Hematopoietic multipotent progenitor cell treated with erythropoietin and hydrocortisone succinate and interleukin-3 and kit ligand, for 15 days (in vitro differentiated cells): ENCODE measurements around the gene TSC1.

Experiments used
- DNase-seq: peaks from one replicate; pipeline ENCODE4 v3.0.0-alpha.2; 2015; ENCODE audit warnings: low spot score

TSC1 gene

DNA sequence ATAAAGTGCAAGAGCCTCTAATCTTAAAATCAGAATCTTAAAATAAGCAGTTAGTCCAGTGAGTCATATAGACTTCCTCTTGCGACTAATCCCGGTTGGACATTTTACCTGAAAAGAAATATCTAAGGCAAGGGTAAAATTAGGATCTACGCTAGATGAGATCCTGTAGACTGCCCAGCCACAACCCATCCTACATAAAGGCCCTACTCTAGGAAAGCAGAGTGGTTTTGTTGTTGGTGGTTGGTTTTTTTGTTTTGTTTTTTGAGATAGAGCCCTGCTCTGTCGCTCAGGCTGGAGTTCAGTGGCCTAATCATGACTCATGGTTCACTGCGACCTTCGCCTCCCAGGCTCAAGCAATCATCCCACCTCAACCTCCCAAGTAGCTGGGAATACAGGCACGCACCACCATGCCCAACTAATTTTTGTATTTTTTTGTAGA lies 6.9 kb downstream of the TSC1 start:
- no peak for DNase-seq

DNA sequence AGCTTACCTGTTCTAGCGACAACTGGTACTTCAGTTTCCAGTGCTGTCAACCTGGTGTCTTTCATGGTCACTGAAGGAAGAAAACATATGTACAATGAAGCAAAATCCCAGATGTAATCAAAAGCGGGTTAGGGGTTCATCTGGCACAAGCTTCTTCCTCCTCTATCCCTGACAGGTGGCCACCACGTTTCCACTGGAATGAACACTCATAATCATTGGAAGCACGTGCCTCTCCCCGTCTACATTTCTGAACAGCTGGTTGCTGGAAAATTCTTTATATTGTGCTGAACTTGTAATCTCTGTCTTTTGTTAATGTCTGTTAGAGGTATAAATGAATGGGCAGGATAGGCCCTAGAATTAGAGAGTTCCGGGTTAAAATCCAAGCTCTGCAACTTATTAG lies 9.4 kb downstream of the TSC1 start:
- DNase-seq = no peak

DNA sequence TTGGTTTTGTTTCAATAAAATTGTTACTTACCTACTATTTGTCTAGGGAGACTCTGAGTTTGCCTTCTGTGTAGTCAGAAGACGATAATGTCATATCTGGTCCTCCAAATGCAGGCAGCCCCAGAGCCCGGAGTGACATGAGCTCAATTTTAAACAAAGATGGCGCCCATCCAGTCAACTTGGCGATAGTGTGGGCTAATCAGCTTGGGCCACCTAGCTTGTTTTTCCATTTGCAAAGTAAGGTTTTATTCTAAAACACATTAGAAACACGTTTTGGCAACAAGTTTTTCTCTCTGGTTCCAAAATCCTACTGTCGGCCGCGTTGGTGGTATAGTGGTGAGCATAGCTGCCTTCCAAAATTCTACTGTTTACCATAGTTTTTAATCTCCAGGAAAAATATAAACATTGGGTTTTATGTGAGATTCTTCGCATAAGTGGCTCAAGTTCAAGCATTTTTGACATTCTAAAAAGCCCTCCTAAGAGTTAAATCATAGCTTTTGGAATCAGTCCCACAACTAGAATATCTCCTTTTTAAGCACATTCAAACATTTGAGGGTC lies 13.2 kb downstream of the TSC1 start:
- DNase-seq = no peak

DNA sequence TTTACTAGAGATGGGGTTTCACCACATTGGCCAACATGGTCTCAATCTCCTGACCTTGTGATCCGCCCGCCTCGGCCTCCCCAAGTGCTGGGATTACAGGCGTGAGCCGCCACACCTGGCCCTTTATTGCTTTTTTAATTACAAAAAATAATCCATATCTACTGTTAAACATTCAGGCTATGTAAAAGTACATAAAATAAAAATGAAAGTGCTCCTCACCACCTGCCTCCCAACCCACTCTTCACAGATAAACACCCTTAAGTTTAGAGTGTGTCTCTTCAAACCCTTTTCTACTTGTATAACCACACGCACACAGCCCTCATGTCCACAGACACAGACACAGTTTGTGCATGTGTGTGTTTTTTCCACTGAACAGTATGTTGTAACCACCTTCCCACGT lies 16.7 kb downstream of the TSC1 start:
- DNase-seq = no peak

DNA sequence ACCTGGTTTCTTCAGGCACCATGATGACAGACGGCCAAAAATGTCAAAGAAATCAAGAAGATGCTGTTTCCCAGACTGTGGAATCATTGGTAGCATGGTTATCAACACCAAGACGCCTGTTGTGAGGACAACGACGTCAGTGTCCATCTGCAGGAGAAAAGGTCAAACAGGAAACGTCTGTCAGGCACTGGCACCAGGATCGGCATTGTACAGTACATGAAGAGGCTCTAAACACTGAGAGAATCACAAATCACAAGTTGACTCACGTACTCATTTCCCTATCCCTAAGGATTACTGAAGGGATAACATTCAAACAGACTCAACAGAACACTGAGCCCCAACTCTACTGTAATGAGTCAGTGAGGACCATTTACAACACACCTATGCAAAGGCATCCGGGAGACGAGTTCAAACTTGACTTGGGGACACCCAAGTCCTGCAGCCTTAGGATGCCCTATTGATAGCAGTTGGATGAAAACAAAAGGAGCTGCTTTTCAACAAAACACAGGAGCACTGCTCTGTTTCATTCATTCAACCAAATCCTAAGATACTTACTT lies 21.0 kb downstream of the TSC1 start:
- DNase-seq = no peak

DNA sequence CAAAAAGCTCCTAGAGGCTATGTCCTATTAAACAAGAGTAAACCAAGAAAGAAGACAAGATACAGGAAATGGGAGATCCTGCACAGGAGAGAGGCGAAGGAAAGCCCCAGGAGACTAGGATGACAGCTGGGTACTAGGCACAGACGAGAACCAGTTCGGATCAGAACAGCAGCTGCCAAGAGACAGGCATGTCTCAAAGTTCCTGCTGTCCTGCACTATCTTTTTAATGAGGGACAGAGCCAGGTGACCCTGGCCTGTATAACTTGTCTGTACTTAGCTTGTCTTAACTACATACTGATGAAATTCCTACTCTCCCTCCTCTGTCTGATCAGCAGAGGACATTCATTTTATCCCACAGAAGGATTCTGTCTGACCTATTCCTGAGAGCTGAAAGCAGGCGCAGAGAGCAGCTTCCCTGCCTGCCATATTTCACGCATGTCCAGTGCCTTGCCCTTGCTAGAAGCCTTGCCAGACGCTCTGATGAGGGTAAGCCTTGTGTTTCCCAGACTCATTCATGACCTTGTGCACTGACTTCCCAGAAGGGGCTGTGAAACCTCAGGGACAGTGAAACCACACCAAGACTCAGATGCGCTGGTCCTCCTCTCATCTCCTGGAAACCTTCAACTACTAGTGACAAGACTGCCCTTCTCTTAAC lies 24.7 kb downstream of the TSC1 start:
- no peak for DNase-seq

DNA sequence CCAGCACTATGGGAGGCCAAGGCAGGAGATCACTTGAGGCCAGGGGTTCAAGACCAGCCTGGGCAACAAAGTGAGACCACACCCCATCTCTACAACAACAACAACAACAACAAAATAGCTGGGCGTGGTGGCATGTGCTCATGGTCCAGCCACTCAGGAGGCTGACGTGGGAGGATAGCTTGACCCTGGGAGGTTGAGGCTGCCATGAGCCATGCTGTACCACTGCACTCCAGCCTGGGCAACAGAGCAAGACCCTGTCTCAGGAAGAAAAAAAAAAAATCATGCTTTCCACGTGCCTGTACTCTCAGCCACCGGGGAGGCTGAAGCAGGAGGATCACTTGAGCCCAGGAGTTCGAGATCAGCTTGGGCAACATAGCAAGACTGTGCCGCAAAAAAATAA lies 29.5 kb downstream of the TSC1 start:
- no peak for DNase-seq

- DNase-seq = no peak
Observed at GRCh38 chr9:132912131-132912530, 32.3 kb downstream of the TSC1 start.

DNA sequence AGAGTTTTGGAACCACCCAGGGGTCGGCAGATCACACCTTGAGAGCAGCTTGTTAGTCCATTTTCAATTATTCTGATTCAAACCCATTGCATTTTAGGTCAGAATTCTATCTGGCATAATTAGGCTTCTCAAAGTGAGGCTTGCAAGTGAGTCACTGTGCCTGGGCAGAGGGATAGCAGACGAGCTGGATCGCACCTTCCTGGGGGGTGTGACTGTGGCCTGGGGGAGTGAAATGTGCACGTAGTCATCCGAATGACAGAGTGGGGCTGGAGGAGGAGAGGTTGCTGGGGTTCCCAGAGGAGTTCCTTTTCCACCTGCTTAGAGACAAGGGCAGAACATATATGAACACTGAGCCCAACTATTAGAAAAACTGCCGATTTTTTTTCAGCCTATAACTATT lies 34.0 kb downstream of the TSC1 start:
- DNase-seq = no peak

- no peak for DNase-seq
Observed at GRCh38 chr9:132909311-132909710, 35.1 kb downstream of the TSC1 start.

GRCh38 chr9:132908635-132909034 lies 35.8 kb downstream of the TSC1 start:
- no peak for DNase-seq

- DNase-seq = no peak
Observed at GRCh38 chr9:132905726-132906125, 38.7 kb downstream of the TSC1 start.

GRCh38 chr9:132903574-132904492 lies 40.6 kb downstream of the TSC1 start:
- no peak for DNase-seq

DNA sequence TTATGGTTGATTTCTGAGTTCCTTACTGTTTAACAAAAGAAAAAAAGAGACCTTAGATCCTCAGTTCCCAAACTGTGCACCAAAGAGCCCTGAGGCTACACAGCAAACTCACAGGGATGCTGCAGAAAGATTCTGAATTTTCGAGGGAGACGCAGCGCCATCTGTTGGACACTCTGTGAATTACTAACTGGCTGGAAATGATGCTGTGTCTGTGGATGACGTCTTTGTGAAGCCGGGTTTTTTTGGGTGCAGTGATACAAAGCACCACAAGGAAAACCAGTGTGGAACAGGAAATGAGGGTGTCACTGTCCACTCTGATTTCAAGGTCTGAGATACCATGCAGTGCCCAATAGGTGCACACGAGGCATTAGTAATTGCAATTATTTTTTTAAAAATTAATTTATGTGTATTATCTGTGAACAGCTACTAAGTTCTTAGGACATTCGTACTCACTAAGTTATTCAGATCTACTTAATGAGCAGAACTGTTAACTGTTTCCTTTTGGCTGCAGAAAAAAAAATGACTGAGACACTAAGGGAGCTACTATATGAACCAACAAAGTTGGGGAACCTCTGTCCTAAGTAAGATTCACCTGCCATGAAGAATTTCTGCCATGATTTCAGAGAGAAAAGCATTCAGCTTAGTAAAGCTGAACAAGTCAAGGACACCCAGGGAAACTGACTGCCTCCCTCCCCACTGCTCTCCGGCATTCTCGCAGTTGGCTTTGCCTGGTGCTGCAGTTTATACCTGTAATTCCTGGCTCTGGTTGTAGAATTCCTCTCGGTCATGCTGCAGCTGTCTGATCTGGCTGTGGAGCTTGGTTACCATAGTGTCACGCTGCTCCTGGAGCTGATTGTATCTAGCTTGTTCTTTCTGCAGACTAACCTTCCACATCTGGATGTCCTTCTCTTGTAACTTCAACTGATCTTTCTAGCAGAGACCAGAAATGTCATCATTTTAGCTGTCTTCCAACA lies 42.3 kb downstream of the TSC1 start:
- peak; percentile 82 for DNase-seq

DNA sequence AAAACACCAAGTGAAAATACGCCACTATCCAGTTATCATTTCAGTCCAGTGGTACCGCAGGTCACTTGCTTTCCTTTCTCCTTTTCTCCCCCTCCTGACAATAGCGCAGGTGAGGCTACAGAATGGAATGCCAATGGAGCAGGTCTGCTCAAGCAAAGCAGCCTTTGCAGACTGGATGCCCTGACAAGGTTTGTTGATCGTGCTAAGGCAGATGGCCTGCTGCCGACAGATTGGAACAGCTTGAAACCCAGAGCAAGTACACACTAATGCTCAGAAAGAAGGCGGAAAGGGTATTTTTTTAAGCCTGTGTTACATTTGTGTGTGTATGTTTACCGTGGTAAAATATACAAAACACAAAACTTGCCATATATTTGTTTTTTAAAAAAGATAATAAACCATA lies 46.4 kb downstream of the TSC1 start:
- no peak for DNase-seq

DNA sequence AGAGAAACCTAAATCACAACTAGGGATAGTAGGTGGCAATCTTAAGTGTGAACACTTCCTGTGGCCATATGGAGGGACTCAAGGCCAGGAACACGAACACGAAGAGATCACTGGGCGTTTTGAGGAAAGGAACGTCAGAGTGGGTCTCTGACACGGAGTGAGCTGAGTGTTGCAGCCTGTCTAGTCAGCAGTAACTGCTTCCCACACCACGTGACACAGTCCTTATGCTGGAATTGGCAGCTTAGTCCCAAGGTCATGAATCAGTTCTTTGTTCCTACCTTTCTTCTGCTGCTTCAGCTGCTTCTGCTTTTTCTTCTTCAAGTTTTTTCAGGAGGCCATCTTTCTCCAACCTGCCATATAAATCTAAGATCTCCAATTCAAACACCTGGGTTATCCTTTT lies 47.5 kb downstream of the TSC1 start:
- no peak for DNase-seq

DNA sequence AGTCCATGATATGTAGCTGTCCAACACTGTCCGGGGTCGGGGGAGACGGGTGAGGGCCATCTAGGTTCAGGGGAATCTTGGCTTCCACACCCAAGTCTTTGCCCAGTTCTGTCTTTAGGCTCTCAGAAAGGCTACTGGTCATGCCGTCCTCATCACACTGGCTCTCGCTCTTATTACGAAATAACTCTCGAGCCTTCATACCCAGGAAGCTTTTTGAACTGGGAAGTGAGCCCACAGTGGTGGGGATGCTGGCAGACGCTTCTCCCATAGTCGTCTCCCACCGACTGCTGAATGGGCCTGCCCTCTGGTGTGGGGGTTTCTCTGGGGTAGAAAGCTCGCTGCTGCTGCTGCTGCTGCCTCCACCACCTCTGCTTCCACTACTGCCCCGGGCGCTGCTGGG lies 48.2 kb downstream of the TSC1 start:
- DNase-seq = no peak

- DNase-seq = no peak
Observed at GRCh38 chr9:132894862-132895835, 49.3 kb downstream of the TSC1 start.

- DNase-seq = peak; percentile 84
Observed at GRCh38 chr9:132894346-132894745, 50.1 kb downstream of the TSC1 start.

DNA sequence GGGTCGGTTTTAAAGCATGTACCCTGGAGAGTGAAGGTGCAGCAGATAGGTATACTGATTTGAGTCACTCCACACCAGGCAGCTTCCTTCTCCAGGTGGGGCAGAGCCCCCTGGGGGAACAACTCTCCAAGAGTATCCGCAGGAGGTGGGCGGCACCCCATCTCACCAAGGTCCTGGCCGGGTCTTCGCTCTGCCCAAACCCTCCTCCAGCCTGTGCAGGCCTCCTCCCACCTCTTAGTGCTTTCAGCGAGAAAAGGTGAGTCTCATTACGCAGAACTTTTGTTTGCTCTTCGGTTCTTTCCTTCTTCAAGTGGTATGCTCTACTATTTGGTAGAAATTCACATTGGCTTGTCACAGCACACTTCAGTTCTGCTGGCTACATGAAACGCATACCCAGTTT lies 52.0 kb downstream of the TSC1 start:
- DNase-seq = no peak
